AG09309 (cell line): Measurements from ENCODE around the gene CCNJL.

Experiments
- DNase-seq: peaks from one replicate; pipeline ENCODE4 v3.0.0-alpha.2; 2010; ENCODE audit warnings: low read depth
- H3K4me3 ChIP-seq: 2 replicates; pipeline ENCODE4 v1.5.1; 2011; ENCODE audit warnings: mild to moderate bottlenecking, low read depth, low read length, moderate library complexity; ENCODE audit not compliant: control insufficient read depth
- TF ChIP-seq, protein P1 (sequence below): IDR thresholded peaks from 2 replicates; pipeline ENCODE4 v1.5.1; 2011; ENCODE audit warnings: mild to moderate bottlenecking, low read depth, low read length, inconsistent platforms; ENCODE audit not compliant: insufficient read depth, control insufficient read depth; ENCODE audit errors: missing control alignments

CCNJL gene

GRCh38 chr5:160306696-160307095 is 5.7 kb downstream of the CCNJL start:
- no peak for DNase-seq
- no peak overlapping the region for H3K4me3 ChIP-seq
- TF ChIP-seq, protein P1, sequence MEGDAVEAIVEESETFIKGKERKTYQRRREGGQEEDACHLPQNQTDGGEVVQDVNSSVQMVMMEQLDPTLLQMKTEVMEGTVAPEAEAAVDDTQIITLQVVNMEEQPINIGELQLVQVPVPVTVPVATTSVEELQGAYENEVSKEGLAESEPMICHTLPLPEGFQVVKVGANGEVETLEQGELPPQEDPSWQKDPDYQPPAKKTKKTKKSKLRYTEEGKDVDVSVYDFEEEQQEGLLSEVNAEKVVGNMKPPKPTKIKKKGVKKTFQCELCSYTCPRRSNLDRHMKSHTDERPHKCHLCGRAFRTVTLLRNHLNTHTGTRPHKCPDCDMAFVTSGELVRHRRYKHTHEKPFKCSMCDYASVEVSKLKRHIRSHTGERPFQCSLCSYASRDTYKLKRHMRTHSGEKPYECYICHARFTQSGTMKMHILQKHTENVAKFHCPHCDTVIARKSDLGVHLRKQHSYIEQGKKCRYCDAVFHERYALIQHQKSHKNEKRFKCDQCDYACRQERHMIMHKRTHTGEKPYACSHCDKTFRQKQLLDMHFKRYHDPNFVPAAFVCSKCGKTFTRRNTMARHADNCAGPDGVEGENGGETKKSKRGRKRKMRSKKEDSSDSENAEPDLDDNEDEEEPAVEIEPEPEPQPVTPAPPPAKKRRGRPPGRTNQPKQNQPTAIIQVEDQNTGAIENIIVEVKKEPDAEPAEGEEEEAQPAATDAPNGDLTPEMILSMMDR, result no peak

GRCh38 chr5:160305319-160305718 is 7.0 kb downstream of the CCNJL start:
- TF ChIP-seq, protein P1, result no peak
- no peak for DNase-seq
- H3K4me3 ChIP-seq, result no peak overlapping the region

DNA sequence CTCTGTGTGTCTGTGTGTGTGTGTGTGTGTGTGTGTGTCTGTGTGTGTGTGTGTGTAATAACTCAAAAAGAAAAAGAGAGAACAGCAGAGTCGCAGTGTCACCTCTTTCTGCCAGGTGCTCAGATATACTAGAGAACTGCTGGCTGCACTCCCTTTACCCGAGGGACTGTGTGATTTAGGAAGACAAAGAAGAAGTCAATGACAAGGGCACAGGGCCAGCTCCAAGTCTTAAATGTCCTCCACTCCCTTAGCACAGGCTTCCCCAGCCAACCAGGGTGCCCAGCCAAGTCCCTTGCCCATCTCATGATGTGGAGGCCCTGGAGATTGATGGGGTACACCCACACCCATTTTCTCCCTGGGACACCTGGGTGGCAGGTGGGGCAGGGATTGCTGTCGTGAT is 8.7 kb downstream of the CCNJL start:
- H3K4me3 ChIP-seq, result no peak overlapping the region
- no peak for DNase-seq
- TF ChIP-seq, protein P1, result no peak

DNA sequence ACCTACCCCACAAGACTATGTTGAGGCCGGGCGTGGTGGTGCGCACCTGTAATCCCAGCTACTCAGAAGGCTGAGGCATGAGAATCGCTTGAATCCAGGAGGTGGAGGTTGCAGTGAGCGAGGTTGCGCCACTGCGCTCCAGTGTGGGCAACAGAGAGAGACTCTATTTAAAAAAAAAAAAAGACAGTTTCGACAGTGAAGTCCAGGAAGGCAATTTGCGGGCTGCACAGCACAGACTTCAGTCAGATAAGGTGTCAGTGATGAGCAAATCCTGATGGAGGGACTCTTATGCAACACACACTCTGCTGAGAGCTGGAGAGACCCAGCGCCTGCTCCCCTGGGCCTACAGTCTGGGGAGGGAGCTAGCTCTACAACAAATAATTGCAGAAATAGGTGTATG is 14.2 kb downstream of the CCNJL start:
- no peak overlapping the region for H3K4me3 ChIP-seq
- DNase-seq, result no peak
- TF ChIP-seq, protein P1, result no peak

- TF ChIP-seq, protein P1, result no peak
- no peak overlapping the region for H3K4me3 ChIP-seq
- no peak for DNase-seq
Observed at GRCh38 chr5:160297776-160298175, 14.6 kb downstream of the CCNJL start.

- TF ChIP-seq, protein P1, result no peak
- no peak overlapping the region for H3K4me3 ChIP-seq
- DNase-seq, result no peak
Observed at GRCh38 chr5:160297004-160297403, 15.4 kb downstream of the CCNJL start.

GRCh38 chr5:160296496-160296895 is 15.9 kb downstream of the CCNJL start:
- TF ChIP-seq, protein P1, result no peak
- no peak for DNase-seq
- no peak overlapping the region for H3K4me3 ChIP-seq
